Mucosa of descending colon (tissue), 3 donors: ENCODE results near the gene OR2A5. TPM values are rescaled to one million over a fixed set of nuclear protein-coding genes. Genes with fewer than 3 reads are reported as not detected.

ENCODE experiments used
- ATAC-seq: fragments of 200-7000 bp; cut with Tn5 transposase; one replicate; pipeline ENCODE4 v1.9.1; 2020; ENCODE audit warnings: mild to moderate bottlenecking, moderate library complexity
- DNase-seq, 3 donors: peaks; one replicate each; pipeline ENCODE4 v3.0.0-alpha.2; 2020
- H3K36me3 ChIP-seq: fragments of 200-600 bp; one replicate; pipeline ENCODE4 v1.8.0; 2021; ENCODE audit warnings: low read depth, mild to moderate bottlenecking
- H3K4me1 ChIP-seq: fragments of 200-600 bp; one replicate; pipeline ENCODE4 v1.8.0; 2021; ENCODE audit warnings: low read depth, mild to moderate bottlenecking
- H3K4me3 ChIP-seq: fragments of 200-600 bp; one replicate; pipeline ENCODE4 v1.8.0; 2021; ENCODE audit warnings: mild to moderate bottlenecking
- H3K9me3 ChIP-seq: fragments of 200-600 bp; one replicate; pipeline ENCODE4 v1.8.0; 2021; ENCODE audit warnings: mild to moderate bottlenecking
- intact Hi-C, 2 donors: fragments of 100-400 bp; cut with DNase I in 1 of 2; cut with micrococcal nuclease in 1 of 2; formaldehyde crosslinking; loops; one replicate each; pipeline versions ENCODE4 v1.11.0 to v1.11.1; 2022; cut with DNase I, micrococcal nuclease
- total RNA-seq, 3 donors: library from RNA; stranded (reverse); fragmentation: NEBNext Ultra II Directional in 2 of 3; extraction: Animal tissue kit (Norgen Biotek cat#: 25700) in 2 of 3; gene quantifications; one replicate each; pipeline versions ENCODE4 v1.2.1 to v1.2.4, GENCODE V29; 2021 to 2023
- TF ChIP-seq, protein P1 (sequence below): fragments of 200-600 bp; IDR thresholded peaks from one replicate; pipeline ENCODE4 v1.8.0; 2022; ENCODE audit warnings: antibody characterized with exemption, mild to moderate bottlenecking
- donor health status: DM: no; HTN: no; CAD: no; lungs with moderate emphysema.
- donor health status: DM: no; HTN: no; CAD: no.
- donor health status: DM: no; HTN: yes; CAD: no.

The OR2A5 gene
- total RNA-seq, 3 donors from 2014 or later, result not detected

DNA sequence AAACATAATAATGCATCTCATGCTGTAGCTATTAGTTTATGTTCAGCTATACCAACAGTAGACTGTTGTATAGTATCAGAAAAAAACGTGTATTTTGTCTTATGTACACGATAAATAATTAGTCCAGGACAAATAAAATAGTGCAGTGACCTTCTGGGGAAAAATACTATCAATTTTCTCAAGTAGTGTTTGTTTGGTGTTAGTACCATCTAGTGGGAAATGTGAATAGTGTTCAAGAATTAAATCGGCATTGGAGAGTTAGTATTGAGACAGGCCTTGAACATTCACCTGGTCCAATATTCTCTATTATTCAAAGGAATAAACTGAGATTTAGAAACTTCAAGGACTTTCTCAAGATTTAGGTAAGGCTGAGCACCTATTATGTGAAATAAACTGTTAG lies 21.7 kb upstream of the OR2A5 start:
- DNase-seq, result no peak
- ATAC-seq, result no peak
- intact Hi-C loops, result no loop called here
- TF ChIP-seq, protein P1, sequence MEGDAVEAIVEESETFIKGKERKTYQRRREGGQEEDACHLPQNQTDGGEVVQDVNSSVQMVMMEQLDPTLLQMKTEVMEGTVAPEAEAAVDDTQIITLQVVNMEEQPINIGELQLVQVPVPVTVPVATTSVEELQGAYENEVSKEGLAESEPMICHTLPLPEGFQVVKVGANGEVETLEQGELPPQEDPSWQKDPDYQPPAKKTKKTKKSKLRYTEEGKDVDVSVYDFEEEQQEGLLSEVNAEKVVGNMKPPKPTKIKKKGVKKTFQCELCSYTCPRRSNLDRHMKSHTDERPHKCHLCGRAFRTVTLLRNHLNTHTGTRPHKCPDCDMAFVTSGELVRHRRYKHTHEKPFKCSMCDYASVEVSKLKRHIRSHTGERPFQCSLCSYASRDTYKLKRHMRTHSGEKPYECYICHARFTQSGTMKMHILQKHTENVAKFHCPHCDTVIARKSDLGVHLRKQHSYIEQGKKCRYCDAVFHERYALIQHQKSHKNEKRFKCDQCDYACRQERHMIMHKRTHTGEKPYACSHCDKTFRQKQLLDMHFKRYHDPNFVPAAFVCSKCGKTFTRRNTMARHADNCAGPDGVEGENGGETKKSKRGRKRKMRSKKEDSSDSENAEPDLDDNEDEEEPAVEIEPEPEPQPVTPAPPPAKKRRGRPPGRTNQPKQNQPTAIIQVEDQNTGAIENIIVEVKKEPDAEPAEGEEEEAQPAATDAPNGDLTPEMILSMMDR, result no peak
- no peaks in the 10 kb centered on the region for H3K9me3 ChIP-seq
- H3K36me3 ChIP-seq, result no peaks in the 10 kb centered on the region
- no peaks in the 10 kb centered on the region for H3K4me1 ChIP-seq
- no peak overlapping the region for H3K4me3 ChIP-seq

GRCh38 chr7:144027974-144028373 lies 20.8 kb upstream of the OR2A5 start:
- no peak for ATAC-seq
- H3K36me3 ChIP-seq, result no peaks in the 10 kb centered on the region
- intact Hi-C loops, result no loop called here
- no peak for DNase-seq
- TF ChIP-seq, protein P1, result no peak
- no peaks in the 10 kb centered on the region for H3K4me1 ChIP-seq
- H3K4me3 ChIP-seq, result no peak overlapping the region
- H3K9me3 ChIP-seq, result no peaks in the 10 kb centered on the region

DNA sequence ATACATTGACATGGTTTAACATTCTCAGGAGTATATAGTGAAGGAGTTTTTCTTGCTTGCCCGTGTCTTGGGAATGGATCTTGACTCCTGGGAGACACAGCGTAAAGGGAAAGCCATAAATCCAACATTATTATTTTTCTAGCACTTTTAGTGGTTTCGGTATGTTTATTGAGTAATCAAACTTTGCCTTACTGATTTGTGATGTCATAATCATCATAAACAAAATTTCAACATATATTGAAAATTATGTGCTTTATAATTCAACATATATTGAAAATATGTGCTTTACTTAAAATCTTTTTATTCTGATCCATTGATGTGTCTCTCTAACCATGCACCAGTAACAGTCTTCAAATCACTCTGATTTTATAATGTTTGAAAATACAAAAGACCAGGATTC lies 20.2 kb upstream of the OR2A5 start:
- H3K4me1 ChIP-seq, result no peaks in the 10 kb centered on the region
- no peak for ATAC-seq
- no peak overlapping the region for H3K4me3 ChIP-seq
- TF ChIP-seq, protein P1, result no peak
- no peaks in the 10 kb centered on the region for H3K36me3 ChIP-seq
- no peak for DNase-seq
- intact Hi-C loops, result no loop called here
- H3K9me3 ChIP-seq, result no peaks in the 10 kb centered on the region

- intact Hi-C loops, result no loop called here
- DNase-seq (no peak), ATAC-seq (no peak)
- TF ChIP-seq, protein P1, result no peak
- Histone ChIP-seq H3K4me3 (no peak overlapping the region), H3K9me3 (no peaks in the 10 kb centered on the region), H3K36me3 (no peaks in the 10 kb centered on the region), H3K4me1 (no peaks in the 10 kb centered on the region)
Observed at GRCh38 chr7:144032516-144032915, 16.2 kb upstream of the OR2A5 start.

DNA sequence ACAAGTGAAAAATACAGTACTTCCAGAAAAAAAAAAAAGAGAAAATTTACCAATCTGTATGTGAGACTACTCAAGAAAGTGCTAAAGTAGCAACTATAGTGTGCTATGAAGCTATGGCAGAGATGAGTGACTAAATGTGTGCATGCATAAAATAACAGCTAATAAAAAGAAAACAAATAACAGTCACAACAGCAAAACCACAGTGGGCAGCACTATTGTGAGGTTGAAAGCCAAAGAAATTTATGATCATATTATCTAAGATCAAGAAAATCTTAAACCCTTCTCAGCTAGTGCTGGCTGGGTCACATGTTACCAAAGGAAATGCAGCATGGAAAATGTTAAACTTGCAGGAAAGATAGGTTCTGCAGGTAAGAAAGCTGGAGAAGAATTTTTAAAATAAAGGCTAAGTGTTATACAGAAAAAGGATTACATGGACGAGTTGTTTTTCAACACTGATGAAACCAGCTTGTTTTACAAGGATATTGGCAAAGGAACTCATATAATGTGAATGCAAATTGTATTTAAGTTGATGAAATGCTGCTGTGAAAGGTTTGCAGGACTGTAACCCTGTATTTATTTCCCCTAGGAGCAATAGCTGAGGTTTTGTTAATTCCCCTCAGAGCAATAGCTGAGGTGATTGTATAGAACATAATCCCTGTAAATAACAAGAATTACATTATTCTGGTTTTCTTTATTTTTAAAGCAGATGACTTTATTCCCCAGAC lies 15.6 kb upstream of the OR2A5 start:
- no peaks in the 10 kb centered on the region for H3K4me1 ChIP-seq
- TF ChIP-seq, protein P1, result no peak
- H3K9me3 ChIP-seq, result no peaks in the 10 kb centered on the region
- H3K4me3 ChIP-seq, result no peak overlapping the region
- no peak for ATAC-seq
- intact Hi-C loops, result no loop called here
- H3K36me3 ChIP-seq, result no peaks in the 10 kb centered on the region
- no peak for DNase-seq
